ENCODE data around the gene NUP35. TPM values are rescaled to one million over a fixed set of nuclear protein-coding genes. Genes with fewer than 3 reads are reported as not detected.

Gene NUP35
- total RNA-seq, 6 donors from 2014 or later = 3.8 to 17.5 (median 13.5) TPM

DNA sequence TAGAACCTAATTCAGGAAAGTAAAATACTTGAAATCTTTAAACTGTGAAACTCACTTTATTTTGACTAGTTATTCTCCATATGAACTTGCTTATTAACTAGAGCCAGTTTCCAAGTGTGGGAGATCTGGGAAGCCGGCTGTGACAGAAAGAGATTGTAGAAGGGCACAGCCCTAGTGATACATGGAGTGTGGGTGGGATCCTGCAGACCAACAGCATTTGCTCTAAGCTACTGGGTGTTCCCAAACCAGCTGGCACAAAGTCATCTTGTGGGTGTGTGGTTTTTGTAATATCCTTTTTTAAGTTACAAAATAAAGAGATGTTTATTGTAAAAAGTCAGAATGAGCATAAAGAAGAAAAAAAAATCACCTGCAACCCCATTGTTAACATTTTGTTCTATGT lies 42.3 kb upstream of the NUP35 start:
- no peak for DNase-seq

DNA sequence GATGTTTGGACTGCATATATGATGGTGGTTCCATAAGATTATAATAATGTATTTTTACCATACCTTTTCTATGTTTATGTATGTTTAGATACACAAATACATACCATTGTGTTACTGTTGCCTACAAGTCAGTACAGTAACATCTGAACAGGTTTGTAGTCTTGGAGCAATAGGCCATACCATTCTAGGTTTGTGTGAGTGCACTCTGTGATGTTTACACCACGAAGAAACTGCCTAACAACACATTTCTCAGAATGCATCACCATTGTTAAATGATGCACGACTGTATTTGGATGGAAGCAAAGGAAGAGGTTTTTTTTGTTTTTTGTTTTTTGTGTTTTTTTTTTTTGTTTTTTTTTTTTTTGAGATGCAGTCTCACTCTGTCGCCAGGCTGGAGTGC lies 36.2 kb upstream of the NUP35 start:
- Histone ChIP-seq H3K27ac (no peak overlapping the region), H3K27me3 (no peaks in the 10 kb centered on the region), H3K4me3 (no peak overlapping the region), H3K9me3 (no peaks in the 10 kb centered on the region), H3K36me3 (no peaks in the 10 kb centered on the region), H3K4me1 (no peaks in the 10 kb centered on the region)
- no peak for ATAC-seq (ENCODE audit: low FRiP score in 2 of 2)
- 82 to 86% methylated on average over 3 of the region's 3 CpGs for WGBS, 2 donors
- TF ChIP-seq, protein P1, sequence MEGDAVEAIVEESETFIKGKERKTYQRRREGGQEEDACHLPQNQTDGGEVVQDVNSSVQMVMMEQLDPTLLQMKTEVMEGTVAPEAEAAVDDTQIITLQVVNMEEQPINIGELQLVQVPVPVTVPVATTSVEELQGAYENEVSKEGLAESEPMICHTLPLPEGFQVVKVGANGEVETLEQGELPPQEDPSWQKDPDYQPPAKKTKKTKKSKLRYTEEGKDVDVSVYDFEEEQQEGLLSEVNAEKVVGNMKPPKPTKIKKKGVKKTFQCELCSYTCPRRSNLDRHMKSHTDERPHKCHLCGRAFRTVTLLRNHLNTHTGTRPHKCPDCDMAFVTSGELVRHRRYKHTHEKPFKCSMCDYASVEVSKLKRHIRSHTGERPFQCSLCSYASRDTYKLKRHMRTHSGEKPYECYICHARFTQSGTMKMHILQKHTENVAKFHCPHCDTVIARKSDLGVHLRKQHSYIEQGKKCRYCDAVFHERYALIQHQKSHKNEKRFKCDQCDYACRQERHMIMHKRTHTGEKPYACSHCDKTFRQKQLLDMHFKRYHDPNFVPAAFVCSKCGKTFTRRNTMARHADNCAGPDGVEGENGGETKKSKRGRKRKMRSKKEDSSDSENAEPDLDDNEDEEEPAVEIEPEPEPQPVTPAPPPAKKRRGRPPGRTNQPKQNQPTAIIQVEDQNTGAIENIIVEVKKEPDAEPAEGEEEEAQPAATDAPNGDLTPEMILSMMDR (IDR thresholded peaks at IDR 0.05) = no peak
- no peak for TF ChIP-seq POLR2A (IDR thresholded peaks at IDR 0.05)
- no peak for TF ChIP-seq POLR2AphosphoS5 (IDR thresholded peaks at IDR 0.05)
- no peak for TF ChIP-seq EP300 (IDR thresholded peaks at IDR 0.05)
- no peak for DNase-seq

More for the DNA sequence above, 42.3 kb upstream of the NUP35 start:
- Histone ChIP-seq H3K4me1 (peaks cover 4 to 15% (median 12%) of the 10 kb centered on the region in 4 donors), H3K27ac (no peak overlapping the region), H3K9me3 (no peaks in the 10 kb centered on the region), H3K4me3 (no peak overlapping the region), H3K27me3 (no peaks in the 10 kb centered on the region), H3K36me3 (no peaks in the 10 kb centered on the region)
- no peak for ATAC-seq (ENCODE audit: low FRiP score in 2 of 2)
- 22 to 31% methylated on average over 1 of the region's 1 CpG for WGBS, 2 donors
- no peak for TF ChIP-seq POLR2A (IDR thresholded peaks at IDR 0.05)
- TF ChIP-seq POLR2AphosphoS5 (IDR thresholded peaks at IDR 0.05) = no peak
- TF ChIP-seq, protein P1 (IDR thresholded peaks at IDR 0.05) = no peak
- no peak for TF ChIP-seq EP300 (IDR thresholded peaks at IDR 0.05)

DNA sequence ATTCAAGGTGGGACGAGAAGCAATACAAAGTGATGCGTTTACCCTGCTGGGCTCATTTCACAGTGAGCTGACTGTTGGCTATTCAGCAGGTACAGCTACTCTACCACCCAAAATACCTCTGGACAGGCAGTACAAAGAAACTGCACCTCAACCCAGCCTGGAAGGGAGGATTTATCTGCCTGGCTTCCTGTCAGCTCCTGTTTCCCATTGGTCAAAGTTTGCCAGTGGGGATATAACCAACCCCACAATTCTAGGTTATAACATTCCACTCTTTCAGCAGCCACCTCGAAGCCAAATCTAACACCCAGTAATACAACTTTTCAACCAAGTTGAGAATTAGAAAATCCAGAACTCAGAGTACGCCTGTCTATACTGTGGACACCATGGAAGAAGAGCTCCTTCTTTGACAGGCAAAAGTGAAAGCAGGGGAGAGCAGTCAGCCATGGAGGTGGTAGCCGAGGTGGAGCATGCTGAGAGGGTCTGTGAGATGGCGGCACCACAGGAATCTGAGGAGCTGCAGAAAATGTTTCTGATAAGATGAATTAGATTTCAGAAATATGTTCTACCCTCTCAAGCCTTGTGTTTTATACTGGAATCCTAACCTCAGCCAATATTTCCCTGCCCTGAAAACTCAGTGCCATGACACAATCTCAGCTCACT lies 34.9 kb upstream of the NUP35 start:
- H3K36me3 ChIP-seq = no peaks in the 10 kb centered on the region
- TF ChIP-seq EP300 (IDR thresholded peaks at IDR 0.05) = no peak
- no peak for TF ChIP-seq POLR2A (IDR thresholded peaks at IDR 0.05)
- no peak for TF ChIP-seq POLR2AphosphoS5 (IDR thresholded peaks at IDR 0.05)
- TF ChIP-seq, protein P1 (IDR thresholded peaks at IDR 0.05) = no peak
- no peak overlapping the region for H3K4me3 ChIP-seq
- H3K9me3 ChIP-seq = no peaks in the 10 kb centered on the region
- ATAC-seq (ENCODE audit: low FRiP score in 2 of 2) (no peak), DNase-seq (no peak)
- 91 to 97% methylated on average over 6 of the region's 6 CpGs for WGBS, 2 donors
- H3K27ac ChIP-seq = no peak overlapping the region
- H3K27me3 ChIP-seq = no peaks in the 10 kb centered on the region
- no peaks in the 10 kb centered on the region for H3K4me1 ChIP-seq

DNA sequence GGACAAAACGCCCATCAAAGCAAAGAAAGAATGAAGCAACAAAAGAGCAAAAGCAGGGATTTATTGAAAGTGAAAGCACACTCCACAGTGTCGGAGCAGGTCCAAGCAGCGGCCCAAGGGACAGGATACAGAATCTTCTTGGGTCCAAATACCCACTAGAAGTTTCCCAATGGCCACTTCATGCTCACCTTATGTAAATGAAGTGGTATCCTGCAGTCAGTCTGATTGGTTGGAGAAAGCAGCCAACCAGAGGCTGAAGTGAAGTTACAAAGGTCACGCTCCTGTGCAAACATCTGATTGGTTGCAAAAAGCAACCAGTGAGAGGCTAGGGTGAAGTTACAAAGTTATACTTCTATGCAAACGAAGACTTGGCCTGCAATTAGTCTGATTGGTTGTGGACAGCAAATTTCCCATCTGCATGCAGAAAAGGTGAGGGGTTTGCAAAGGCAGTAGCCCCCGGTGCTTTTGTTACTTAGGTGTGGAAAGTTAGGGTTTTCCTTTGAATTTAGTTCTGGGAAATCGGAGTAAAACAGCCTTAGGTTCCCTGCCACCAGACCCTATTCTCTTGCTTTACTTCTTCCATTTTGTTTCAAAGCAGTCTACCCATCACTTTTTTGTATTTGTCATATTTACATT lies 32.8 kb upstream of the NUP35 start:
- TF ChIP-seq POLR2AphosphoS5 (IDR thresholded peaks at IDR 0.05) (no peak), EP300 (IDR thresholded peaks at IDR 0.05) (no peak), POLR2A (IDR thresholded peaks at IDR 0.05) (no peak)
- TF ChIP-seq, protein P1 (IDR thresholded peaks at IDR 0.05) = no peak
- no peaks in the 10 kb centered on the region for H3K36me3 ChIP-seq
- H3K4me1 ChIP-seq = no peaks in the 10 kb centered on the region
- H3K27me3 ChIP-seq = no peaks in the 10 kb centered on the region
- 88 to 90% methylated on average over 7 of the region's 7 CpGs for WGBS, 2 donors
- ATAC-seq (ENCODE audit: low FRiP score in 2 of 2) (no peak), DNase-seq (no peak)
- no peaks in the 10 kb centered on the region for H3K9me3 ChIP-seq
- H3K27ac ChIP-seq = no peak overlapping the region
- no peak overlapping the region for H3K4me3 ChIP-seq

DNA sequence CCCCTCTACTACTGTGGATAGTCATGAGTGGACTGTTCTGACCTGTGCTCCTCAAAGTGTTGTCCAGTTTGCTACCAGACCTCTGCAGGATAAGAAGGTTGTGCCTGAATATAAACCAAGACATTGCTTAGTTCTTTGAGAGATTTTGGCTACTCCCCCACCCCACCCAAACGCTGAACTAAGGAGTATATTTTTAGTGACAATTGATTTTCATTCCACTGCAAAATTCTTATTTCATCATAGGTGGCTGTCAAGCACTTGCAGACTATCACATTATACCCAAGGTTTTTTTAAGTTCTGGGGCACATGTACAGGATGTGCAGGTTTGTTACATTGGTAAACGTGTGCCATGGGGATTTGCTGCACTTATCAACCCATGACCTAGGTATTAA lies 32.3 kb upstream of the NUP35 start:
- Histone ChIP-seq H3K27me3 (no peaks in the 10 kb centered on the region), H3K4me3 (no peak overlapping the region), H3K36me3 (no peaks in the 10 kb centered on the region), H3K27ac (no peak overlapping the region), H3K9me3 (no peaks in the 10 kb centered on the region), H3K4me1 (no peaks in the 10 kb centered on the region)
- TF ChIP-seq POLR2A (IDR thresholded peaks at IDR 0.05) = no peak
- TF ChIP-seq EP300 (IDR thresholded peaks at IDR 0.05) = no peak
- TF ChIP-seq, protein P1 (IDR thresholded peaks at IDR 0.05) = no peak
- TF ChIP-seq POLR2AphosphoS5 (IDR thresholded peaks at IDR 0.05) = no peak
- DNase-seq (no peak), ATAC-seq (ENCODE audit: low FRiP score in 2 of 2) (no peak)
- WGBS, 2 donors = 87 to 96% methylated on average over 2 of the region's 2 CpGs
